A673 (cell line): ENCODE results near the gene ABCA13.

Experiments used
- CTCF ChIP-seq: fragments of 300-800, 200-600 bp; sonication (generic); conservative IDR thresholded peaks from 2 replicates; pipeline ENCODE4 v1.5.1; 2017; ENCODE audit warnings: low read depth, mild to moderate bottlenecking, antibody characterized with exemption, low read length, moderate library complexity, mixed read lengths
- EZH2 ChIP-seq: fragments of 200-600 bp; sonication (generic); IDR thresholded peaks from 2 replicates; pipeline ENCODE4 v1.6.1; 2017; ENCODE audit warnings: borderline replicate concordance, low read depth, mild to moderate bottlenecking, mixed read lengths, antibody characterized with exemption, low read length; ENCODE audit not compliant: poor library complexity, severe bottlenecking

DNA sequence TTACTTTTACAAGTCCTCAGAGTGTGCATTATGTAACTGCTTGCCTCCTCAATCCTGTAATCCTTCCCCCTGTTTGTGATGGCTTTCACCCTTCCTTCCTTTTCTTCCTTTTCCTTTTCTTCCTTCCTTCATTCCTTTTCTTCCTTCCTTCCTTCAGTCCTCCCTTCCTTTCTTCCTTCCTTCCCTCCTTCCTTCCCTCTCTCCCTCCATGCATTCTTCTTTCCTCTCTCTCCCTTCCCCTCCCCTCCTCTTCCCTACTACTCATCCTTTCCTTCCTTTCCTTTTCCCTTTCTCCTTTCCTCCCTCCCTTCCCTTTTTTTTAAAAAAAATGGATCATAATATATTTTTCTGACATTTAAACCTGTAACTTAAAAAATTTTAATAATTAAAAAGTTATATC lies 22.2 kb upstream of the ABCA13 start:
- no peak for TF ChIP-seq EZH2
- TF ChIP-seq CTCF, result no peak
